H7 (cell line): ENCODE data around the gene HTT. TPM values are rescaled to one million over a fixed set of nuclear protein-coding genes. Genes with fewer than 3 reads are reported as not detected.

ENCODE experiments used
- DNase-seq: peaks from one replicate; pipeline ENCODE4 v3.0.0; 2012
- H3K27me3 ChIP-seq: 2 replicates; pipeline ENCODE4 v1.6.0; 2011; ENCODE audit warnings: mild to moderate bottlenecking, low read length; ENCODE audit not compliant: control insufficient read depth, insufficient read depth
- H3K36me3 ChIP-seq: replicated peaks from 2 replicates; pipeline ENCODE4 v1.5.1; 2011; ENCODE audit warnings: low read length; ENCODE audit not compliant: control insufficient read depth, insufficient read depth
- H3K4me3 ChIP-seq: 2 replicates; pipeline ENCODE4 v1.5.1; 2011; ENCODE audit warnings: low read depth, mild to moderate bottlenecking, control low read depth, low read length, moderate library complexity; ENCODE audit not compliant: insufficient read depth
- total RNA-seq: library from RNA; depleted of rRNA; stranded (reverse); fragments of >200 nt; shearing (Covaris generic); gene quantifications from 2 replicates; pipeline ENCODE4 v1.2.3, GENCODE V29; 2014

HTT gene
- total RNA-seq, 1 experiment from 2014 or later = 24.4 TPM

GRCh38 chr4:3066836-3067400 is 7.6 kb upstream of the HTT start:
- H3K36me3 ChIP-seq = no peaks in the 10 kb centered on the region
- H3K4me3 ChIP-seq = no peak overlapping the region
- H3K27me3 ChIP-seq = no peaks in the 10 kb centered on the region
- DNase-seq = no peak

DNA sequence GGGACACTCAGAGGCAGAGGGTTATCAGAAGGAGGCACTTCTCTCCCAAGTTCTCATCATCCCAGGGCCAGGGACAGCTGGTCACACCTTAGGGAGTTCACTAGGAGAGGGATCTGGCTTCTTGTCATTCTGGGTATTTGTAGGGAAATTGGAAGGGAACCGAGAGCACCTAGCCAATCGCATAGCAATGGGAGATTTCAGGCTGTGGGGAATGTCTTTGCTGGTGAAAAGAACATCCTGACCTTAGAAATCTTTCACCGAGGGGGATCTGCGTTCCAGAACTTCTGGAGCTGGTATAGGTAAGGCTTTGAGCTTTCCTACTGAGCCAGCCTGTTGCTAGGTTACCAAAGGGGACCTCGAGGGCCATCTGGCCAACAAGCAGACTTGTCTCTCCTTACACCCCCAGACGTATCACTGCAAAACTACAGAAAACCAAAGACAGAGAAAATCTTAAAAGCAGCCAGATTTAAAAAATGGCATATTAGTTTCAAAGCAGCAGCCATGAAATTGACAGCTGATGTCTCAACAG is 6.9 kb upstream of the HTT start:
- no peaks in the 10 kb centered on the region for H3K36me3 ChIP-seq

DNA sequence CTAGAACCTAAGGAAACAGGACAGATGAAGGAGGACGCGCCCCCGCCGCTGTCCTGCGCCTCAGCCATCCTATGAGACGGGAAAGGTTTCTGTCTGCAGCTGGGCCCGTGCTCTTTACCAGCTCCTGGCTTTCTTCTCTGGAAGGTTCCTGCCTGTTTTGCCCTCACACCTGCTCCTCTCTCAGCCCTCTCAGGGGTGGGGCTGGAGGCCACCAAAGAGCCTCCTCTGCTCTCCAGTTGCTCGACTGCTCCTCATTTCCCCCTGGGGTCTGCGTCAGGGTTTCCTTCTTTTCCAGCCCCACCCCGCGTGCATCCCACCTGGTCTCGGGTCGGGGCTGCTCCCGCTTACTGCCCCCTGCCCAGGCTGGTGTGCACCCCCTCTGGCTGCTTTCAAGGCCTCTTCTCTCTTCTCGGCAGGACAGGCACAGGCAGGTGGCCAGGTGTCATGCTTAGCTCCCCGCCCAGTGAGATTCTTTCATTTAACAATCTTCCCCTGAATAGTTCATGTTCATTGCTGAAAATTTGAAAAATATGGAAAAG is 4.8 kb upstream of the HTT start:
- DNase-seq = peak; percentile 46
- Histone ChIP-seq H3K27me3 (0 out of 2 replicates have a peak, but pooled peaks cover 2% of the 10 kb centered on the region), H3K4me3 (no peak overlapping the region), H3K36me3 (no peaks in the 10 kb centered on the region)

More for the DNA sequence above, 6.9 kb upstream of the HTT start:
- H3K4me3 ChIP-seq = no peak overlapping the region
- no peaks in the 10 kb centered on the region for H3K27me3 ChIP-seq
- DNase-seq = no peak

DNA sequence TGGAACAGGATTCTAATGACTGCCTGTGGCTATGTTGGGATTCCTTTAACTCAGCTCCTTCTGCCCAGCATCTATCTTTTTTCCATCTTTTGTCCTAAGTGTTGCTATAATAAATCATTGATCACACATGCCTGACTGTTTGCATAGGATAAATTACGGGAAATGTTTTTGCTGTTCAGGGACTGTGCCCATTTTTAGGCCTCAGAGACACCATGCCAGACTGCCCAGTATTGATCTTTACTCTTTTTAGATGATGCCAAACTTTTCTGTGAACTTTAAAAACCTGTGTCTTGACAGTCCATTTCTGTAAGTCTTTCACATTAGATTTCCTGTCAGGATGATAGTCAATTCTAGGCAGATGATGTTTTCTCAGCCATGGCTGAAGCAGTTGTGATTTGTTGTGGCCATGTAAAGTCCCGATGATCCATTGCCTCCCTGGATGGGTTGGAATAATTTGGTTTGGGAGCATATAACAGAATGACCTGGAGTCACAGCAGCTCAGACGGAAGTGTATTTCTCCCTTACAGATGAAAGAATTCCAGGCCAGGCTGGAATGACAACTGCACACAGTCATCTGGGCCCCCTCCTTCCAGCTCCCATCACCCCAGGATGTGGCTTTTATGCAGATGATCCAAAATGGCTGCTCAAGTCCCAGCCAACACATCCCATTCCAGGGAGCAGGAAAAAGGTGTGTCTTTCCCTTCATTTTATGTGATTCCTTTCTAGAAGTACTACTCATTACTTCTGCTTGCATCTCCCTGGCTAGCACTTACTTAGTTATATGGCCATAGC is 3.6 kb upstream of the HTT start:
- Histone ChIP-seq H3K4me3 (no peak overlapping the region), H3K27me3 (0 out of 2 replicates have a peak, but pooled peaks cover 2% of the 10 kb centered on the region), H3K36me3 (no peaks in the 10 kb centered on the region)
- DNase-seq = peak; percentile 37

DNA sequence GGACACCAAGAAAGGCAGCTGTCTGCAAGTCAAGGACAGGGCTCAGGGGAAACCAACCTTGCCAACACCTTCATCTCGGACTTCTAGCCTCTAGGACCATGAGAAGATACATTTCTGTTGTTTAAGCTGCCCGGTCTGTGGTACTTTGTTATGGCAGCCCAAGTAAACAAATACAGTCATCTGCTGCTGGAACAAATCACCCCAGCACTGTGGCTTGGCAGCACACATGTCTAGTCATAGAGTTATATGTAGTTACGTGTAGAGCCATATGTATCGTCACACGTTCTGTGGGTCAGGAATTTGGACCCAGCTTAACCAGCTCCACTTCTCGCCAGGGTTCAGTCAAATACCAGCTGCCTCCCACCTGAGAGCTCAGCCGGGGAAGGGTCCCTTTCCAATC is 2.7 kb upstream of the HTT start:
- Histone ChIP-seq H3K36me3 (no peaks in the 10 kb centered on the region), H3K4me3 (no peak overlapping the region), H3K27me3 (0 out of 2 replicates have a peak, but pooled peaks cover 2% of the 10 kb centered on the region)
- DNase-seq = no peak

DNA sequence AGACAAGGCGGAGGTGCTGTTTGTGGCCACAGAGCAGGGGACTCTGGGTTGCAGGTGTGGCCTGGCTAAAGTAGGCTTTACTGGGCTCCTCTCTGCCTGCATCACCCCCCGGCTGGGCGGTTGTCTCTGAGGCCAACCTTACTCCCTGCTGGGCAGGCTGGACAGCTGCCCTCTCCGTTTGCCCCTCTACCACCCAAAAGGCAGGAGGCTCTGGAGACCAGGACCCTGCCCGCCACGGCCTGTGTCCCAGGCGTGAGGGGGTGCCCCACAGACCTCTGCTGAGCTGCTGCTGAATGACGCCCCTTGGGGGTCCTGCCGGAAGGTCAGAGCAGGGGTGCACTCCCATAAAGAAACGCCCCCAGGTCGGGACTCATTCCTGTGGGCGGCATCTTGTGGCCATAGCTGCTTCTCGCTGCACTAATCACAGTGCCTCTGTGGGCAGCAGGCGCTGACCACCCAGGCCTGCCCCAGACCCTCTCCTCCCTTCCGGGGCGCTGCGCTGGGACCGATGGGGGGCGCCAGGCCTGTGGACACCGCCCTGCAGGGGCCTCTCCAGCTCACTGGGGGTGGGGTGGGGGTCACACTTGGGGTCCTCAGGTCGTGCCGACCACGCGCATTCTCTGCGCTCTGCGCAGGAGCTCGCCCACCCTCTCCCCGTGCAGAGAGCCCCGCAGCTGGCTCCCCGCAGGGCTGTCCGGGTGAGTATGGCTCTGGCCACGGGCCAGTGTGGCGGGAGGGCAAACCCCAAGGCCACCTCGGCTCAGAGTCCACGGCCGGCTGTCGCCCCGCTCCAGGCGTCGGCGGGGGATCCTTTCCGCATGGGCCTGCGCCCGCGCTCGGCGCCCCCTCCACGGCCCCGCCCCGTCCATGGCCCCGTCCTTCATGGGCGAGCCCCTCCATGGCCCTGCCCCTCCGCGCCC is 1.1 kb upstream of the HTT start:
- peak overlapping the region; percentile 87 for H3K4me3 ChIP-seq
- H3K36me3 ChIP-seq = no peaks in the 10 kb centered on the region
- 0 out of 2 replicates have a peak, but pooled peaks cover 2% of the 10 kb centered on the region for H3K27me3 ChIP-seq
- DNase-seq = no peak

DNA sequence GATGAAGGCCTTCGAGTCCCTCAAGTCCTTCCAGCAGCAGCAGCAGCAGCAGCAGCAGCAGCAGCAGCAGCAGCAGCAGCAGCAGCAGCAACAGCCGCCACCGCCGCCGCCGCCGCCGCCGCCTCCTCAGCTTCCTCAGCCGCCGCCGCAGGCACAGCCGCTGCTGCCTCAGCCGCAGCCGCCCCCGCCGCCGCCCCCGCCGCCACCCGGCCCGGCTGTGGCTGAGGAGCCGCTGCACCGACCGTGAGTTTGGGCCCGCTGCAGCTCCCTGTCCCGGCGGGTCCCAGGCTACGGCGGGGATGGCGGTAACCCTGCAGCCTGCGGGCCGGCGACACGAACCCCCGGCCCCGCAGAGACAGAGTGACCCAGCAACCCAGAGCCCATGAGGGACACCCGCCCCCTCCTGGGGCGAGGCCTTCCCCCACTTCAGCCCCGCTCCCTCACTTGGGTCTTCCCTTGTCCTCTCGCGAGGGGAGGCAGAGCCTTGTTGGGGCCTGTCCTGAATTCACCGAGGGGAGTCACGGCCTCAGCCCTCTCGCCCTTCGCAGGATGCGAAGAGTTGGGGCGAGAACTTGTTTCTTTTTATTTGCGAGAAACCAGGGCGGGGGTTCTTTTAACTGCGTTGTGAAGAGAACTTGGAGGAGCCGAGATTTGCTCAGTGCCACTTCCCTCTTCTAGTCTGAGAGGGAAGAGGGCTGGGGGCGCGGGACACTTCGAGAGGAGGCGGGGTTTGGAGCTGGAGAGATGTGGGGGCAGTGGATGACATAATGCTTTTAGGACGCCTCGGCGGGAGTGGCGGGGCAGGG is 568 bp downstream of the HTT start:
- Histone ChIP-seq H3K27me3 (0 out of 2 replicates have a peak, but pooled peaks cover 2% of the 10 kb centered on the region), H3K36me3 (no peaks in the 10 kb centered on the region), H3K4me3 (peak overlapping the region; percentile 82)
- DNase-seq = peak; percentile 90

- peak overlapping the region; percentile 82 for H3K4me3 ChIP-seq
- DNase-seq = no peak
- 0 out of 2 replicates have a peak, but pooled peaks cover 2% of the 10 kb centered on the region for H3K27me3 ChIP-seq
- H3K36me3 ChIP-seq = no peaks in the 10 kb centered on the region
Observed at GRCh38 chr4:3075652-3075981, 1.1 kb downstream of the HTT start.

- Histone ChIP-seq H3K27me3 (0 out of 2 replicates have a peak, but pooled peaks cover 2% of the 10 kb centered on the region), H3K36me3 (no peaks in the 10 kb centered on the region), H3K4me3 (no peak overlapping the region)
- no peak for DNase-seq
Observed at GRCh38 chr4:3077796-3078195, 3.3 kb downstream of the HTT start.

- no peak for DNase-seq
- Histone ChIP-seq H3K36me3 (no peaks in the 10 kb centered on the region), H3K27me3 (no peaks in the 10 kb centered on the region), H3K4me3 (no peak overlapping the region)
Observed at GRCh38 chr4:3079694-3080123, 5.2 kb downstream of the HTT start.

GRCh38 chr4:3082925-3083515 is 8.5 kb downstream of the HTT start:
- no peaks in the 10 kb centered on the region for H3K27me3 ChIP-seq
- H3K36me3 ChIP-seq = peaks cover 2% of the 10 kb centered on the region
- DNase-seq = no peak
- no peak overlapping the region for H3K4me3 ChIP-seq

DNA sequence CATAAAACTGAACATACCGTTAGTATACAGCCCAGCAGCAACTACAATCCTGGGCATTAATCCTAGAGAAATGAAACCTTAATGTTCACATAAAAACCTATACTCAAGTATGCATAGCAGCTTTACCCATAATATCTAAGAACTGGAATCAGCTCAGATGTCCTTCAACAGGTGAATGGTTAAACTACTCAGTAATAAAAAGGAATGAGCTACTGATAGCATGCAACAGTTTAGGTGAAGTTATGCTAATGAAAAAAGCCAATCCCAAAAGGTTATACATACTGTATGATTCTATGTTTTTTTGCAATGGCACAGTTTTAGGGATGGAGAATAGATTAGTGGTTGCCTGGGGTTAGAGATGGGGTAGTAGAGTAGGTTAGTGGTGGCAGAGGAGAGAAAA is 9.3 kb downstream of the HTT start:
- DNase-seq = no peak
- peaks cover 5% of the 10 kb centered on the region for H3K36me3 ChIP-seq
- no peaks in the 10 kb centered on the region for H3K27me3 ChIP-seq
- H3K4me3 ChIP-seq = no peak overlapping the region

DNA sequence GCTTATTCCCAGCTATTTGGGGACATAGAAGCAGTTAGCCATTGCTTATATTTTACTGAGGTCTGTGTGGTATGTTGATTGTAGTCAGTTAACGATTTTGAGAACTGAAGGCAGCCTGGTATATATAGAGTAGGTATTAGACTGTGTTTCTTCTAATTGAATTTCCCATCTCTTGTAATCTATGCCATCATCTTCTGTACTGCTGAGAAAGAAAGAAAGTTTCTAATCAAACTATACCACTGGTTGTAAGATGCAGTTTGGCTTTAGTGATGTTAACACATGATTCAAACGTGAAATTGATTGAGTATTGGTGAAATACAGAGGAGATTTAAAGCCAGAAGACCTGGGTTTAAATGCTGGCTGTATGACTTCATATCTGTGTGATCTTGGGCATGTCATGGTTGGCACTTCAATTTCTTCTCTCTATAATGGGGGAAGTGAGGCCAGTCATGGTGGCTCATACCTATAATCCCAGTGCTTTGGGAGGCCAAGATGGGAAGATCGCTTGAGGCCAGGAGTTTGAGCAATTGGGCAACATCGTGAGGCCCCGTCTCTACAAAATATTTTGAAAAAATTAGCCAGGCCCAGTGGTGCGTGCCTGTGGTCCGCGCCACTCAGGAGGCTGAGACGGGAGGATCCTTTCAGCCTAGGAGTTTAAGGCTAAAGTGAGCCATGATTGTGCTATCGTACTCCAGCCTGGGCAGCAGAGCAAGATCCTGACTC is 11.6 kb downstream of the HTT start:
- no peaks in the 10 kb centered on the region for H3K27me3 ChIP-seq
- DNase-seq = no peak
- H3K36me3 ChIP-seq = peaks cover 7% of the 10 kb centered on the region
- no peak overlapping the region for H3K4me3 ChIP-seq
